ENCODE results near the gene SOAT1.
"Not testable (repeated sequence)": the region's sequence is repeated elsewhere in the genome, so short reads cannot be mapped to it uniquely, and the experiment has no call there.

DNA sequence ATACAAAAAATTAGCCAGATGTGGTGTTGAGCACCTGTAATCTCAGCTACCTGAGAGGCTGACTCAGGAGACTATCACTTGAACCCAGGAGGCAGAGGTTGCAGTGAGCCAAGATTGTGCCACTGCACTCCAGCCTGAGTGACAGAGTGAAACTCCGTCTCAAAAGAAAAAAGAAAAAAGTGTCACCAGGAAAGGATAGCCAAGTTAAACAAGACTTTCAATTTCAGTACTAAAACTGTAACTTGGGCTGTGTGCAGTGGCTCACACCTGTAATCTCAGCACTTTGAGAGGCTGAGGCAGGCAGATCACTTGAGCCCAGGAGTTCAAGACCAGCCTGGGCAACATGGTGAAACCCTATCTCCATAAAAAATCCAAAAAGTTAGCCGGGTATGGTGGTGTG is 48.2 kb upstream of the SOAT1 start:
- TF ChIP-seq, protein P1, sequence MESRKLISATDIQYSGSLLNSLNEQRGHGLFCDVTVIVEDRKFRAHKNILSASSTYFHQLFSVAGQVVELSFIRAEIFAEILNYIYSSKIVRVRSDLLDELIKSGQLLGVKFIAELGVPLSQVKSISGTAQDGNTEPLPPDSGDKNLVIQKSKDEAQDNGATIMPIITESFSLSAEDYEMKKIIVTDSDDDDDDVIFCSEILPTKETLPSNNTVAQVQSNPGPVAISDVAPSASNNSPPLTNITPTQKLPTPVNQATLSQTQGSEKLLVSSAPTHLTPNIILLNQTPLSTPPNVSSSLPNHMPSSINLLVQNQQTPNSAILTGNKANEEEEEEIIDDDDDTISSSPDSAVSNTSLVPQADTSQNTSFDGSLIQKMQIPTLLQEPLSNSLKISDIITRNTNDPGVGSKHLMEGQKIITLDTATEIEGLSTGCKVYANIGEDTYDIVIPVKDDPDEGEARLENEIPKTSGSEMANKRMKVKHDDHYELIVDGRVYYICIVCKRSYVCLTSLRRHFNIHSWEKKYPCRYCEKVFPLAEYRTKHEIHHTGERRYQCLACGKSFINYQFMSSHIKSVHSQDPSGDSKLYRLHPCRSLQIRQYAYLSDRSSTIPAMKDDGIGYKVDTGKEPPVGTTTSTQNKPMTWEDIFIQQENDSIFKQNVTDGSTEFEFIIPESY (IDR thresholded peaks at IDR 0.05) = not testable (repeated sequence)
- not testable (repeated sequence) for TF ChIP-seq EZH2 (IDR thresholded peaks at IDR 0.05; ENCODE audit: borderline replicate concordance, control insufficient read depth, low read depth, low read length); GABPA (IDR thresholded peaks at IDR 0.05; ENCODE audit: low read depth); NFIC (IDR thresholded peaks at IDR 0.05; ENCODE audit: low read depth, low read length); DPF2 (IDR thresholded peaks at IDR 0.05); TAF1 (IDR thresholded peaks at IDR 0.05; ENCODE audit: borderline replicate concordance, low read depth, low read length); POLR2AphosphoS2 (IDR thresholded peaks at IDR 0.05; ENCODE audit: low read depth, low read length); POLR2AphosphoS5 (IDR thresholded peaks at IDR 0.05; ENCODE audit: low read length); SPI1 (IDR thresholded peaks at IDR 0.05; ENCODE audit: borderline replicate concordance, insufficient read depth, low read depth, low read length); RAD21 (IDR thresholded peaks at IDR 0.05; ENCODE audit: insufficient read depth, low read depth, low read length); ATF3 (IDR thresholded peaks at IDR 0.05; ENCODE audit: borderline replicate concordance, extremely low read depth, low read depth, low read length)
- TF ChIP-seq, protein P2, sequence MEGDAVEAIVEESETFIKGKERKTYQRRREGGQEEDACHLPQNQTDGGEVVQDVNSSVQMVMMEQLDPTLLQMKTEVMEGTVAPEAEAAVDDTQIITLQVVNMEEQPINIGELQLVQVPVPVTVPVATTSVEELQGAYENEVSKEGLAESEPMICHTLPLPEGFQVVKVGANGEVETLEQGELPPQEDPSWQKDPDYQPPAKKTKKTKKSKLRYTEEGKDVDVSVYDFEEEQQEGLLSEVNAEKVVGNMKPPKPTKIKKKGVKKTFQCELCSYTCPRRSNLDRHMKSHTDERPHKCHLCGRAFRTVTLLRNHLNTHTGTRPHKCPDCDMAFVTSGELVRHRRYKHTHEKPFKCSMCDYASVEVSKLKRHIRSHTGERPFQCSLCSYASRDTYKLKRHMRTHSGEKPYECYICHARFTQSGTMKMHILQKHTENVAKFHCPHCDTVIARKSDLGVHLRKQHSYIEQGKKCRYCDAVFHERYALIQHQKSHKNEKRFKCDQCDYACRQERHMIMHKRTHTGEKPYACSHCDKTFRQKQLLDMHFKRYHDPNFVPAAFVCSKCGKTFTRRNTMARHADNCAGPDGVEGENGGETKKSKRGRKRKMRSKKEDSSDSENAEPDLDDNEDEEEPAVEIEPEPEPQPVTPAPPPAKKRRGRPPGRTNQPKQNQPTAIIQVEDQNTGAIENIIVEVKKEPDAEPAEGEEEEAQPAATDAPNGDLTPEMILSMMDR (IDR thresholded peaks at IDR 0.05 in 2 of 3, conservative IDR thresholded peaks at IDR 0.05 in 1 of 3; ENCODE audit: control insufficient read depth in 2 of 3, extremely low read depth in 1 of 3, insufficient read depth in 1 of 3, low read depth in 3 of 3, low read length in 3 of 3) = not testable (repeated sequence)
